ENCODE measurements around the gene AKAP1. TPM values are rescaled to one million over a fixed set of nuclear protein-coding genes. Genes with fewer than 3 reads are reported as not detected.

AKAP1 gene
- total RNA-seq, 4 donors from 2014 or later: 23.3 to 62.4 (median 32.0) TPM

GRCh38 chr17:57168695-57169094 lies 83.6 kb downstream of the AKAP1 start:
- 54 to 67% methylated on average over 2 of the region's 2 CpGs for WGBS, 2 donors

GRCh38 chr17:57170866-57171265 lies 85.8 kb downstream of the AKAP1 start:
- Histone ChIP-seq H3K27me3 (no peaks in the 10 kb centered on the region), H3K36me3 (no peaks in the 10 kb centered on the region), H3K4me3 (no peak overlapping the region), H3K27ac (no peak overlapping the region), H3K4me1 (no peaks in the 10 kb centered on the region), H3K9me3 (no peaks in the 10 kb centered on the region)
- TF ChIP-seq EP300 (IDR thresholded peaks at IDR 0.05): no peak
- no peak for TF ChIP-seq POLR2A (IDR thresholded peaks at IDR 0.05)
- no peak for TF ChIP-seq CTCF (IDR thresholded peaks at IDR 0.05)
- WGBS, 2 donors: 70 to 77% methylated on average over 4 of the region's 4 CpGs
- no peak for DNase-seq (ENCODE audit: low spot score in 2 of 2)

More at GRCh38 chr17:57168695-57169094, 83.6 kb downstream of the AKAP1 start:
- Histone ChIP-seq H3K36me3 (no peaks in the 10 kb centered on the region), H3K9me3 (no peaks in the 10 kb centered on the region), H3K27me3 (no peaks in the 10 kb centered on the region), H3K4me3 (no peak overlapping the region), H3K4me1 (no peaks in the 10 kb centered on the region), H3K27ac (no peak overlapping the region)
- no peak for DNase-seq (ENCODE audit: low spot score in 2 of 2)
- TF ChIP-seq POLR2A (IDR thresholded peaks at IDR 0.05) (no peak), EP300 (IDR thresholded peaks at IDR 0.05) (no peak), CTCF (IDR thresholded peaks at IDR 0.05) (no peak)

Other genes starting within 250 kb of the AKAP1 start
- 10 to 100 TPM; 19.9 to 49.2 (median 31.5) TPM for gene TRIM25, start 171.2 kb upstream of the AKAP1 start, total RNA-seq
- gene COIL, start 124.2 kb upstream of the AKAP1 start, total RNA-seq: 10 to 100 TPM in 1 of 4 donors, 1 to 10 TPM in 3; 9.2 to 13.1 (median 9.7) TPM
- 10 to 100 TPM; 50.5 to 70.6 (median 57.2) TPM for gene SCPEP1, start 107.1 kb upstream of the AKAP1 start, total RNA-seq
- gene MSI2, start 171.3 kb downstream of the AKAP1 start, total RNA-seq: 10 to 100 TPM; 11.5 to 18.3 (median 14.2) TPM